HS-27A (cell line): Measurements from ENCODE around the gene KIF21A.
"Not testable (repeated sequence)": the region's sequence is repeated elsewhere in the genome, so short reads cannot be mapped to it uniquely, and the experiment has no call there.

Experiments used
- DNase-seq: peaks from one replicate; pipeline ENCODE4 v3.0.0-alpha.2; 2012; ENCODE audit warnings: low read depth, missing footprints

KIF21A gene, protein sequence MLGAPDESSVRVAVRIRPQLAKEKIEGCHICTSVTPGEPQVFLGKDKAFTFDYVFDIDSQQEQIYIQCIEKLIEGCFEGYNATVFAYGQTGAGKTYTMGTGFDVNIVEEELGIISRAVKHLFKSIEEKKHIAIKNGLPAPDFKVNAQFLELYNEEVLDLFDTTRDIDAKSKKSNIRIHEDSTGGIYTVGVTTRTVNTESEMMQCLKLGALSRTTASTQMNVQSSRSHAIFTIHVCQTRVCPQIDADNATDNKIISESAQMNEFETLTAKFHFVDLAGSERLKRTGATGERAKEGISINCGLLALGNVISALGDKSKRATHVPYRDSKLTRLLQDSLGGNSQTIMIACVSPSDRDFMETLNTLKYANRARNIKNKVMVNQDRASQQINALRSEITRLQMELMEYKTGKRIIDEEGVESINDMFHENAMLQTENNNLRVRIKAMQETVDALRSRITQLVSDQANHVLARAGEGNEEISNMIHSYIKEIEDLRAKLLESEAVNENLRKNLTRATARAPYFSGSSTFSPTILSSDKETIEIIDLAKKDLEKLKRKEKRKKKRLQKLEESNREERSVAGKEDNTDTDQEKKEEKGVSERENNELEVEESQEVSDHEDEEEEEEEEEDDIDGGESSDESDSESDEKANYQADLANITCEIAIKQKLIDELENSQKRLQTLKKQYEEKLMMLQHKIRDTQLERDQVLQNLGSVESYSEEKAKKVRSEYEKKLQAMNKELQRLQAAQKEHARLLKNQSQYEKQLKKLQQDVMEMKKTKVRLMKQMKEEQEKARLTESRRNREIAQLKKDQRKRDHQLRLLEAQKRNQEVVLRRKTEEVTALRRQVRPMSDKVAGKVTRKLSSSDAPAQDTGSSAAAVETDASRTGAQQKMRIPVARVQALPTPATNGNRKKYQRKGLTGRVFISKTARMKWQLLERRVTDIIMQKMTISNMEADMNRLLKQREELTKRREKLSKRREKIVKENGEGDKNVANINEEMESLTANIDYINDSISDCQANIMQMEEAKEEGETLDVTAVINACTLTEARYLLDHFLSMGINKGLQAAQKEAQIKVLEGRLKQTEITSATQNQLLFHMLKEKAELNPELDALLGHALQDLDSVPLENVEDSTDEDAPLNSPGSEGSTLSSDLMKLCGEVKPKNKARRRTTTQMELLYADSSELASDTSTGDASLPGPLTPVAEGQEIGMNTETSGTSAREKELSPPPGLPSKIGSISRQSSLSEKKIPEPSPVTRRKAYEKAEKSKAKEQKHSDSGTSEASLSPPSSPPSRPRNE (N-terminal part only)

GRCh38 chr12:39443081-39443928 lies at the start of gene KIF21A:
TSS of gene KIF21A (minus strand) at chr12:39443120. CDS start at chr12:39442970, 150 bp downstream.
- DNase-seq: peak; percentile 71

DNA sequence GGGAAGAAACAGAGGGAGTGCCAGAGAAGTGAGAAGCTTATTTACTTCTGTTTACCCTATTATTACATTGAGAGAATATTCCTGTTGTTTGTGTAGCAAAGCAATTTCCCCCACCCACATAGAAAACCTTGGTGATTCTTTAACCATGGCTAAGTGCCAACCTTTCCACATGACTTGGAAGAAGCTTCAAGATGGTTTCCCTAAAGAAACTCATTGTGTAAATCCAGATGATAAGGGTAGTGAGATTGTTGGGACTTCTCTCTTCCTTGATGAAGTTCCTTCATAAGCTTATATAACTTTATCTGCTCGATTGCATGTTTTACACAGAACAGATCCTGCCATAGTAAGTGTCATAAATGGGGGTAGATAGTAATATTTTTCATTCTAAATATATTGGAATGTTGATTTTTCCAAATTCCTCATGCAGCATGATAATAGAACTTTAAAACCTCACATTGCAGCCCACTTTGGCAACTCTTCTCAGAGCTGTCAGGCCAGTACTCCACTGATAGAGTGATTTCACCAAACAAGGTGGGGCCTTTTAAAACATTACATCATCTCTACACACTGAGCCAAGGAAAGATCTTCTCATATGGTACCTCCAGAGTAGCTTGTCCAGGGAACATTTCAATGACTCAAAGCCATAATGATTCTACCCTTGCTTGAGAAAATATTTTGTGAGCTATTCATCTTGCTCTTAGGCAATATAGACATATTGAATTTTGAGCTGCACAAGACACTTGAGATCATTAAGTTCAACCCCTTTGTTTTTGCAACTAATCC lies 47.8 kb upstream of the KIF21A start:
- peak; percentile 48 for DNase-seq

GRCh38 chr12:39483597-39483996 lies 40.7 kb upstream of the KIF21A start:
- DNase-seq: no peak

GRCh38 chr12:39483042-39483441 lies 40.1 kb upstream of the KIF21A start:
- DNase-seq: no peak

DNA sequence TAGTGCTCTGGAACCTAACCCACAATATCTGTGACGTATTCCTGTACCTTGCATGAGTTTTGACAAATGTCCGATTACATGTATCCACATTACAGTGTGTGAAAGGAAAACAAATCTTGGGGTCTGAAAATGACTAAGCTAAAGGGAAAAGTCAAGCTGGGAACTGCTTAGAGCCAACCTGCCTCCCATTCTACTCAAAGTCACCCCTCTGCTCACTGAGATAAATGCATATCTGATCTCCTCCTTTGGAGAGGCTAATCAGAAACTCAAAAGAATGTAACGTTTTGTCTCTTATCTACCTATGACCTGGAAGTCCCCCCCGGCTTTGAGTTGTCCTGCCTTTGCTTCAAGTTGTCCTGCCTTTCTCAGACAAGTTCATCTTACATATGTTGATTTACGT lies 34.0 kb upstream of the KIF21A start:
- no peak for DNase-seq

DNA sequence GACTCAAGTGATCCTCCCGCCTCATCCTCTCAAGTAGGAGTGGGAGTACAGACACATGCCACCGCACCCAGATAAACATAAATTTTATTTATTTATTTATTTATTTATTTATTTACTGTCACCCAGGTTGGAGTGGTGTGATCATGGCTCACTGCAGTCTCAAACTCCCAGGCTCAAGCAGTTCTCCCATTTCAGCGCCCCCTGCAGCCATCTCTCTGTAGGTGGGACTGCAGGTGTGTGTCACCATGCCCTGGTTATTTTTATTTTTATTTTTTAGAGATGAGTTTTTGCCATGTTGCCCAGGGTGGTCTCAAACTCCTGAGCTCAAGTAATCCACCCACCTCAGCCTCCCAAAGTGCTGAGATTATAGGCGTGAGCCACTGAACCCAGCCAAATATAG lies 33.2 kb upstream of the KIF21A start:
- DNase-seq: no peak

- DNase-seq: not testable (repeated sequence)
Observed at GRCh38 chr12:39475136-39475535, 32.2 kb upstream of the KIF21A start.

DNA sequence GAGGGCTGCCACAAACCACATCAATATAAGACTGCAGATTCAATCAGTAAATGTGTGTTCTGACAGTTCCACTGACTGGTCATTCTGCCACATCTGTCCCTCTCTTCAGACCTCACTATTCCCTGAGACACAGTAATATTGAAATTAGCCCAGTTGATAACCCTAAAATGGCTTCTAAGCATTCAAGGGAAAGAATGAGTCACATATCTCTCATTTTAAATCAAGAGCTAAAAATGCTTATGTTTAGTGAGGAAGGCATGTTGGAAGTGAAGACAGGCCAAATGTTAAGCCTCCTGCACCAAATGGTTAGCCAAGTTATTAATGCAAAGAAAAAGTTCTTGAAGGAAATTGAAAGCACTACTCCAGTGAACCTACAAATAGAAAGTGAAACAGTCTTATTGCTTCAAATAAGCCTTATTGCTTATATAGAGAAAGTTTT lies 24.5 kb upstream of the KIF21A start:
- no peak for DNase-seq

GRCh38 chr12:39464976-39465695 lies 22.2 kb upstream of the KIF21A start:
- no peak for DNase-seq

GRCh38 chr12:39461059-39461458 lies 18.1 kb upstream of the KIF21A start:
- no peak for DNase-seq

GRCh38 chr12:39459027-39459434 lies 16.1 kb upstream of the KIF21A start:
- DNase-seq: no peak

GRCh38 chr12:39451977-39452376 lies 9.1 kb upstream of the KIF21A start:
- DNase-seq: no peak

GRCh38 chr12:39448038-39448437 lies 5.1 kb upstream of the KIF21A start:
- no peak for DNase-seq

DNA sequence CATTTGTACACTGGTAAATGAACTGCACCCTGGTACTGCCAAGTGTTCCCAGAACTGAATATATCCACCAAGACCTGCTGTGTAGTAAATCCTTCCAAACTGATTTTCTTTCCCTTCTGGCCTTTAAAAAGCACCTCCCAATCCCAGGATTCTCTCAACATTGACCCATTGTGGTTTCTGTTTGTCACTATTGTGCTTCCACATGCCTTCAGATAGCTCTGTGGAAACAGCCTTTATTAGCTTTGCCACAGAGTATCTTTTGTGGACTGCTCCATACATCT lies 949 bp upstream of the KIF21A start:
- DNase-seq: no peak

DNA sequence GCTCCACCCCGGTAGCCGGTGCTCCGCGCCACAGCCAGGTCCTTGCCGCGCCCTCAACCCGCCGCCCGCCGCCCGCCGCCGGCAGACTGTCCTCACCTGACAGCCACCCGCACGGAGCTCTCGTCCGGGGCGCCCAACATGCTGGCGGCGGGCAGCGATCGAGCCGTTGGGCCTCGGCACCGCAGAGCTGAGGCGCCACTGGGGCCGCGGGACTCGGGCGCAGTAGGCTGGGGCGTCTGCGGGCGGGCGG lies 164 bp downstream of the KIF21A start:
- no peak for DNase-seq

- no peak for DNase-seq
Observed at GRCh38 chr12:39441963-39442830, 723 bp downstream of the KIF21A start.

GRCh38 chr12:39441189-39441962 lies 1.5 kb downstream of the KIF21A start:
- no peak for DNase-seq

DNA sequence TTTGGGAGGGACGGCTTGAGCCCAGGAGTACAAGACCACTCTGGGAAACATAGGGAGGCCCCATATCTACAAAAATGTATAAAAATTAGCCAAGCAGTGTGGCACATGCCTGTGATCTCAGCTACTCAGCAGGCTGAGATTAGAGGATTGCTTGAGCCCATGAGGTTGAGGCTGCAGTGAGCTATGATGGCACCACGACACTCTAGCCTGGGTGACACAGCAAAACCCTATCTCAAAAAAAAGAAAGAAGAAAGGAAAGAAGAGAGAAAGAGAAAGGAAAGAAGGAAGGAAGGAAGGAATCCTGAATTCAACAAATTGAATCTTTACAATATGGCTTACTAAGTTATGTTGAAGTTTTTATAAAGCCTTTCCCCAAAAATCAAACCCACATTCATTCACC lies 2.1 kb downstream of the KIF21A start:
- DNase-seq: no peak

GRCh38 chr12:39440101-39440500 lies 2.8 kb downstream of the KIF21A start:
- no peak for DNase-seq
